GM06990 (cell line): ENCODE measurements around the gene PRIM2.
"Not testable (repeated sequence)": the region's sequence is repeated elsewhere in the genome, so short reads cannot be mapped to it uniquely, and the experiment has no call there.

Experiments used
- DNase-seq: peaks from one replicate; pipeline ENCODE4 v3.0.0-alpha.2; 2011; ENCODE audit not compliant: insufficient read length; ENCODE audit errors: extremely low read depth
- H3K27me3 ChIP-seq: replicated peaks from 2 replicates; pipeline ENCODE4 v1.6.0; 2011; ENCODE audit warnings: low read length; ENCODE audit not compliant: control insufficient read depth, insufficient read depth
- H3K36me3 ChIP-seq: 2 replicates; pipeline ENCODE4 v1.5.1; 2011; ENCODE audit warnings: low read length; ENCODE audit not compliant: control insufficient read depth, insufficient read depth
- H3K4me3 ChIP-seq: replicated peaks from 2 replicates; pipeline ENCODE4 v1.5.1; 2011; ENCODE audit warnings: low read depth, mild to moderate bottlenecking, control low read depth, low read length
- TF ChIP-seq, protein P1 (sequence below): IDR thresholded peaks from 2 replicates; pipeline ENCODE4 v1.5.1; 2011; ENCODE audit warnings: low read length, control low read depth, mild to moderate bottlenecking, inconsistent platforms; ENCODE audit not compliant: insufficient read depth, poor library complexity, severe bottlenecking

Gene PRIM2

GRCh38 chr6:57606331-57606730, 288.9 kb downstream of the PRIM2 start:
- H3K36me3 ChIP-seq, H3K27me3 ChIP-seq, H3K4me3 ChIP-seq, DNase-seq: not testable (repeated sequence)

DNA sequence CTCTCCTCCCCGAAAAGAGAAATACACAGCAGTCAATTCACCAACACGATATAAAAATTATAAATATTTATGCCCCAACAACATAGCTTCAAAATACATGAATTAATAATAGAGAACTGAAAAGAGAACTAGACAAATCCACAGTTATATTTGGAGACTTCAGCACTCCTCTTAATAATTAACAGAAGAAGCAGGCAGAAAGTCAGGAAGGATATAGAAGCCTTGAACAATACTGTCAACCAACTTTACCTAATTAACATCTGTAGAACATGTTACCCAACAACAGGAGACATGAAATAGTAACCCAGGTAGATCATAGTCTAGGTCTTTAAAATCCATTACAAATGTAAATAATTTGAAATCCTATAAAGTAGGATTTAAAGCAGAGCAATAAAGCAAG, 293.2 kb downstream of the PRIM2 start:
- not testable (repeated sequence) for H3K36me3 ChIP-seq, H3K4me3 ChIP-seq, DNase-seq, H3K27me3 ChIP-seq

GRCh38 chr6:57618959-57619358, 301.5 kb downstream of the PRIM2 start:
- H3K36me3 ChIP-seq, H3K27me3 ChIP-seq, H3K4me3 ChIP-seq, DNase-seq: not testable (repeated sequence)

DNA sequence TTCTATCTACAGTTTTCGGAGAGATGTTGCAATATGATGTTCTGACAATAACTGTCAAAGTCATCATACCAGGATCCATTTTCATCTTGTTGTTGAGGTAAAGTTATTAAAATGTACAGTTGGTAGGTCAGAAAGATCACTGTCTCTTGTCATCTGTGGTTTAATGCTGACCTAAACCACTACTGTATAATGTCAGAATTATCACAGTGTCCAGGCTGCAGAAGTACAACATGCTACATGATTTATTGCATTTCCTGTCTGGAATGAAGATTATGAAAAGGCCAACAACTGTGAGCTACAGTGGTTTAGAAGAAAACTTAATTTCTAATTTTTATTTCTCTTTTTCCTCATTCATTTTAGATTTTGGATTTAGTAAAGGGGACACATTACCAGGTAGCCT, 314.3 kb downstream of the PRIM2 start:
- H3K36me3 ChIP-seq, H3K27me3 ChIP-seq, H3K4me3 ChIP-seq, DNase-seq: not testable (repeated sequence)

GRCh38 chr6:57658526-57658925, 341.1 kb downstream of the PRIM2 start:
- not testable (repeated sequence) for DNase-seq, H3K4me3 ChIP-seq, H3K27me3 ChIP-seq, H3K36me3 ChIP-seq

GRCh38 chr6:57659794-57660193, 342.4 kb downstream of the PRIM2 start:
- not testable (repeated sequence) for DNase-seq, H3K27me3 ChIP-seq, H3K4me3 ChIP-seq, H3K36me3 ChIP-seq

- not testable (repeated sequence) for H3K4me3 ChIP-seq, H3K36me3 ChIP-seq, H3K27me3 ChIP-seq, DNase-seq
Measured at GRCh38 chr6:57660940-57661339, 343.5 kb downstream of the PRIM2 start.

DNA sequence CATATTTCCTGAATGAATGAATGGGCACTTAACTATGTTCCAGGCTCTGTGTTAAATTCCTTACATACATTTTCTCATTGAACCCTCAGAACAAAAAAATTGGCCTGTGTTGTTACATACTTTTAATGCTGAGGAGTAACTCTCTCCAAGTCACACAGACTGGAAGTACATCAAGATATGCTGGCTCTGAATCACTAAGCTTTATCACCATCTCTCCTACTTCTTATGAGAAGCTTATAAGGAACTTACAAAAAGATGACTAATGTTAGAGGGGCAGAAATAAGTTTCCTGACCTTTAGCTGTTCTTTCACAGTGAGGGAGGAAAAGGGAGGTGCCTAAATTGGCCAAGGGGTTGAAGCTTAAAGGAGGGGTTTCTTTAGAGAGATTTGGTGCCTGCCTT, 350.7 kb downstream of the PRIM2 start:
- not testable (repeated sequence) for H3K27me3 ChIP-seq, DNase-seq, H3K4me3 ChIP-seq

DNA sequence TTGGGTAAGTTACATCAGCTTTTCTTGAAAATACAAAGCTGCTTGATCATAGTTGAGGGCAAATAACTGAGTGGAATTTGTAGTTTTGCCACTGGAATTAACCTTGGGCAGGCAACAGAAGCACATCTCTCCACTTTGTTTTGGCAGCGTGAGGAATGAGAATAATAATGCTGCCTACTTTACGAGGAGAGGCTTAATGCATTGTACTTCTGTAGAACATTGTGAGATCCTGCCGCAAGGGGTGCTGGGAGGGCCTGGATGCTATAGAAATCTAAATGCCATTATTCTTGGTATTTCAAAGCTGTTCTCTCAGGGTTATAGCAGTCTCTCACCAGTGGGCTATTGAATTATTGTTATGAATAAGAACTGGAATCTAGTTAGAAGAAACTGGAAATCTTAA, 353.8 kb downstream of the PRIM2 start:
- H3K27me3 ChIP-seq, DNase-seq, H3K4me3 ChIP-seq, H3K36me3 ChIP-seq: not testable (repeated sequence)

More for the DNA sequence above, 350.7 kb downstream of the PRIM2 start:
- not testable (repeated sequence) for H3K36me3 ChIP-seq

DNA sequence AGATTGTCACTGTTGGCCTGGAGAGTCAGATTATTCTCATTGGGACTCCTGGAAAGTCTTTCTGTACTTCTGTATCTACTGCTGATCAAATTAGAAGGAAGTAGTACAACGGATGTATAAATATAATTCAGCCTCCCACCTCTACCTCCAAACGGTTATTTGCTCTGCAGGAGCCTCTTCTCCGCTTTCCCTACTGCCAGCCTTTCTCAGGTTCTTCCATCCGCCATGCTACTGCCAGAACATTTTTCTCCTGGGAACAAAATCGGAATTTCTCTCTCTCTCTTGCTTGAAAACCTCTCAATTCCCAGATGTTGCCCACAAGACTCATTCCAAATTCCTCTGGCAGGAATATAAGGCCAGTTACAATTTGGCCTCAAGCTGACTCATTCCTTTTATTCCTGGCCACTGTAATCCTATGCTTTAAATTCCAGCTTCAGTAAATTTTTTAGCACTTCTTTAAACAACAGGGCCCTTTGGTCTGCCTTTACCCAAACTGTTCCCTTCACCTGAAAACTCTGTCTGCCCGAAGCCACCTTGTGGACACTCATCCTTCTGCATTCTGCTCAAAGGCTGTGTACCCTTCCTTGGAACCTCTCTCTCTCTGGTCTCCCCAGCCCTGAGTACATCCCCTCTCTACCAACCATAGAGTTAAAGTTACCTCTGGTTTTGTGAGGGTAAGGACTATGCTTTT, 354.7 kb downstream of the PRIM2 start:
- TF ChIP-seq, protein P1, sequence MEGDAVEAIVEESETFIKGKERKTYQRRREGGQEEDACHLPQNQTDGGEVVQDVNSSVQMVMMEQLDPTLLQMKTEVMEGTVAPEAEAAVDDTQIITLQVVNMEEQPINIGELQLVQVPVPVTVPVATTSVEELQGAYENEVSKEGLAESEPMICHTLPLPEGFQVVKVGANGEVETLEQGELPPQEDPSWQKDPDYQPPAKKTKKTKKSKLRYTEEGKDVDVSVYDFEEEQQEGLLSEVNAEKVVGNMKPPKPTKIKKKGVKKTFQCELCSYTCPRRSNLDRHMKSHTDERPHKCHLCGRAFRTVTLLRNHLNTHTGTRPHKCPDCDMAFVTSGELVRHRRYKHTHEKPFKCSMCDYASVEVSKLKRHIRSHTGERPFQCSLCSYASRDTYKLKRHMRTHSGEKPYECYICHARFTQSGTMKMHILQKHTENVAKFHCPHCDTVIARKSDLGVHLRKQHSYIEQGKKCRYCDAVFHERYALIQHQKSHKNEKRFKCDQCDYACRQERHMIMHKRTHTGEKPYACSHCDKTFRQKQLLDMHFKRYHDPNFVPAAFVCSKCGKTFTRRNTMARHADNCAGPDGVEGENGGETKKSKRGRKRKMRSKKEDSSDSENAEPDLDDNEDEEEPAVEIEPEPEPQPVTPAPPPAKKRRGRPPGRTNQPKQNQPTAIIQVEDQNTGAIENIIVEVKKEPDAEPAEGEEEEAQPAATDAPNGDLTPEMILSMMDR: peak; percentile 9
- not testable (repeated sequence) for DNase-seq, H3K4me3 ChIP-seq, H3K27me3 ChIP-seq, H3K36me3 ChIP-seq

- not testable (repeated sequence) for H3K4me3 ChIP-seq, H3K36me3 ChIP-seq, H3K27me3 ChIP-seq, DNase-seq
Measured at GRCh38 chr6:57673281-57673680, 355.9 kb downstream of the PRIM2 start.

- not testable (repeated sequence) for H3K4me3 ChIP-seq, H3K27me3 ChIP-seq, H3K36me3 ChIP-seq, DNase-seq
Measured at GRCh38 chr6:57675386-57675785, 358.0 kb downstream of the PRIM2 start.

GRCh38 chr6:57696382-57696781, 379.0 kb downstream of the PRIM2 start:
- H3K27me3 ChIP-seq, DNase-seq, H3K36me3 ChIP-seq, H3K4me3 ChIP-seq: not testable (repeated sequence)
